Fibroblast of villous mesenchyme (primary cell): ENCODE results near the gene ANKRD31. TPM values are rescaled to one million over a fixed set of nuclear protein-coding genes. Genes with fewer than 3 reads are reported as not detected.

Experiments used
- DNase-seq: peaks from one replicate; pipeline ENCODE4 v3.0.0-alpha.2; 2010; ENCODE audit warnings: low read depth
- H3K4me3 ChIP-seq: 2 replicates; pipeline ENCODE4 v1.5.1; 2011; ENCODE audit warnings: low read depth, mild to moderate bottlenecking, low read length
- total RNA-seq: library from RNA; depleted of rRNA; stranded (reverse); fragments of >200 nt; gene quantifications from 2 replicates; pipeline ENCODE4 v1.2.3, GENCODE V29; 2012
- TF ChIP-seq, protein P1 (sequence below): IDR thresholded peaks from 2 replicates; pipeline ENCODE4 v1.5.1; 2012; ENCODE audit warnings: low read depth, mild to moderate bottlenecking, low read length; ENCODE audit not compliant: insufficient read depth

Gene ANKRD31
- total RNA-seq, 1 donor = under 0.01 TPM

DNA sequence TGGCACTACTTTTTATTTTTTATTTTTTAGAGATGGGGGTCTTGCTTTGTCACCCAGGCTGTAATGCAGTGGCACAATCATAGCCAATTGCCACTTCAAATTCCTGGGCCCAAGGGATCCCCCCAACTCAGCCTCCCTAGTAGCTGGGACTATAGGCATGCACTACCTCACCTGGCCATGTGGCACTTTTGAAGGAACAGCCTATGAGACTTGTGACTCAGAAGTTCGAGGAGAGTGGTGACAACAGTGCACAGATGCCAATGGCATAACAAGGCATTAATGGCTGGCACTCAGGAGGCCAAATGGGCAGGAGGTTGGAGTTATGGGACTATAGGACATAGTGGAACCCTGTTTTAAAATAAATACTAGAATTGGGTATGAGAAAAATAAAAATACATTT, 33.7 kb downstream of the ANKRD31 start:
- TF ChIP-seq, protein P1, sequence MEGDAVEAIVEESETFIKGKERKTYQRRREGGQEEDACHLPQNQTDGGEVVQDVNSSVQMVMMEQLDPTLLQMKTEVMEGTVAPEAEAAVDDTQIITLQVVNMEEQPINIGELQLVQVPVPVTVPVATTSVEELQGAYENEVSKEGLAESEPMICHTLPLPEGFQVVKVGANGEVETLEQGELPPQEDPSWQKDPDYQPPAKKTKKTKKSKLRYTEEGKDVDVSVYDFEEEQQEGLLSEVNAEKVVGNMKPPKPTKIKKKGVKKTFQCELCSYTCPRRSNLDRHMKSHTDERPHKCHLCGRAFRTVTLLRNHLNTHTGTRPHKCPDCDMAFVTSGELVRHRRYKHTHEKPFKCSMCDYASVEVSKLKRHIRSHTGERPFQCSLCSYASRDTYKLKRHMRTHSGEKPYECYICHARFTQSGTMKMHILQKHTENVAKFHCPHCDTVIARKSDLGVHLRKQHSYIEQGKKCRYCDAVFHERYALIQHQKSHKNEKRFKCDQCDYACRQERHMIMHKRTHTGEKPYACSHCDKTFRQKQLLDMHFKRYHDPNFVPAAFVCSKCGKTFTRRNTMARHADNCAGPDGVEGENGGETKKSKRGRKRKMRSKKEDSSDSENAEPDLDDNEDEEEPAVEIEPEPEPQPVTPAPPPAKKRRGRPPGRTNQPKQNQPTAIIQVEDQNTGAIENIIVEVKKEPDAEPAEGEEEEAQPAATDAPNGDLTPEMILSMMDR = no peak
- DNase-seq = no peak
- no peak overlapping the region for H3K4me3 ChIP-seq

DNA sequence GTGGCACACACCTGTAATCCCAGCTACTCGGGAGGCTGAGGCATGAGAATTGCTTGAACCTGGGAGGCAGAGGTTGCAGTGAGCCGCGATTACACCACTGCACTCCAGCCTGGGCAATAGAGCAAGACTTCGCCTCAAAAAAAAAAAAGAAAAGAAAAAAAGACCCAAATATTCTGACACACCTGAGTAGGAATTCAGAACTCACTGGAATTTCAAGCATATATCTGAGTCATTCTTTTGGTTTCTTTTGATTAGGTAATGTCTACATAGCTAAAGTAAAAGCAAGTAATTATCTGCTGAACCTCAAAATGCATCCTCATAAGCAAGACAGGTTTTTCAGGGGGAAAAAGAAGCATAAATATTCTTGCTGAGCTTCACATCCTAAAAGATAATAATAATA, 35.9 kb downstream of the ANKRD31 start:
- H3K4me3 ChIP-seq = no peak overlapping the region
- TF ChIP-seq, protein P1 = no peak
- no peak for DNase-seq

DNA sequence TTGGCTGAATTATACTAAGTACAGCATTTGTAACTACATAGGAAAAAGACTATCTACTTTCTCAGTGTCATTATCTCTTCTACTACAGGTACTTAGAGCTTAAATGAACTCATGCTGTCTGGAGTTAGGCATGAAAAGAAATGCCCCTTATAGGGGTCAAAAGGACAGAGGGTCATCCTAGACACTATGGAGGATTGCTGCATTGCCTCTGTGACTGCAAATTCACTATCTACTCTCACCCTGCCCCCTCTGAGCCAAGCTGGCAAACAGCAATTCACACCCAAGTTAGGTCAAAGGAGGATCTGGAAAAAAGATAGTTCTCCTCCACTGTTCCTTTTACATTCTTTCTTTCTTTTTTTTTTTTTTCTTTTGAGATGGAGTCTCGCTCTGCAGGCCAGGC, 36.7 kb downstream of the ANKRD31 start:
- TF ChIP-seq, protein P1 = no peak
- no peak overlapping the region for H3K4me3 ChIP-seq
- no peak for DNase-seq

DNA sequence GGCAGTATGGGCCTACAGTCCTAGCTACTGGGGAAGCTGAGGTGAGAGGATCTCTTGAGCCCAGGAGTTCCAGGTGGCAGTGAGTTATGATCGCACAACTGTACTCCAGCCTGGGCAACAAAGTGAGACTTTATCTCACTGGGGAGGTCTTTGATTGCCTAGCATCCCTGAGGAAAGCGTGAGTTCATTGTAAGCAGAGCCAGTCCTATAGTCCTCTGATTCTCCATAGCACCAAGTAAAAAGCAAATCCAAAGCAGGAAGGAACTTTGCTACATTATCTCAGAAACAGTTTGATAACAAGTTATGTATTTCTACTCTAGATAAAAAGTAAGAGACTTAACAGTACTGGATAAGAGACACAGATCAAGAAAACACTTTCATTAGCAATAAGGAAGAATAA, 37.6 kb downstream of the ANKRD31 start:
- no peak overlapping the region for H3K4me3 ChIP-seq
- no peak for DNase-seq
- TF ChIP-seq, protein P1 = no peak

DNA sequence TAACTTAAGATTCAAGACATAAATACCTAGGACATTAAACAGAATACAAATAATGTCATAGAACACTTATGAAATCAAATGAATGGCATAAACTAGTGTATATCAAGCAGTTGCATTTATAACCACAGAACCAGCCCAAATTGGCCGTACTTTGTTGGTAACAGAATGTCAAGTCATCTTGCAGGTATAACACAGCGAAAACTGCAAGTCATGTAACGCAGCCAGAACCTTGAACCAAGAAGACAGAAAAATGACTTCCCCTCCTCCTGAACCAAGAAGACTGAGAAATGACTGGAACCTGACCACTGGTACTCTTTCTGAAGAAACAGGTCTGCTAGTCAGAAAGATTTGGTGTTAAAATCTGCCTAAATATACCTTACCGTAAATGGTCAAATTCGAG, 38.9 kb downstream of the ANKRD31 start:
- TF ChIP-seq, protein P1 = no peak
- no peak for DNase-seq
- H3K4me3 ChIP-seq = no peak overlapping the region

DNA sequence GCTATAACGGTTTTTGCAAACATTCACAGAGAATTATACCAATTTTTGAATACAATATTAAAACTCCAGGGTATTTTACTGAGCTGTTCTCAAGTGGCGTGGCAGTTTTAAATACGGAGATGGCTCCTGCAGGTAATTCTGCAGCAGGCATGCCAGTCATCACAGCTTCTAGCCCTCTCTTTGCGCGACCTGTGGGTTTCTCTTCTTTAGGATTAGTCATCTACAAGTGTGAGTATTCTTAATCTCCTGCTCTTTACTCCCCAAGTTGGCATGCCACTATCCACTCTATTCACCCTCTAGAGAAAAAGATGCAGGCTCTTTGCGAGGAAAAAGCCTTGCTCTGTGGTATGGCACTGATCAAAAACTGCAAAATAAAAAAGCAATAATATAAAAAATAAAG, 43.9 kb downstream of the ANKRD31 start:
- TF ChIP-seq, protein P1 = no peak
- DNase-seq = no peak
- no peak overlapping the region for H3K4me3 ChIP-seq

DNA sequence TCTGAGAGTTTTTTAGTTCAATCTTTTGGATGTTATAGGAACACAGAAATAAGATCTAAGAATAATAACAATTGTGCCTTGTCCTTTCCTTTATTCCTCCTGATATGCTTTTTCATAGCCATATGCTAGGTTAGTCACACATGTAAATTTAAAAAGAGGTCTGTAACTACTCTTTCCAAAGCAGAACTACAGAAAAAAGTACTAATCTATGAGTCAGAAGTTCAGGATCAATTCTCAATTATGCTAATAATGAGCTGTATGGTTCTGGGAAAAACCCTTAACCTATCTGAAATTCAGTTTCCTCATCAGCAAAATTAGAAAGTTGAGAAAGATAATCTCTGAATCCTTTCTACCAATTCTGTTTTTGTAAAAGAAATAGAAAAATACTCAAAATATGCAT, 44.4 kb downstream of the ANKRD31 start:
- no peak overlapping the region for H3K4me3 ChIP-seq
- no peak for DNase-seq
- TF ChIP-seq, protein P1 = no peak
